Measurements from ENCODE around the gene NRP1. TPM values are rescaled to one million over a fixed set of nuclear protein-coding genes. Genes with fewer than 3 reads are reported as not detected.

Gene NRP1
- polyA plus RNA-seq, 3 donors, result 1.1 to 1.7 (median 1.3) TPM

GRCh38 chr10:33176688-33177087 lies 157.8 kb downstream of the NRP1 start:
- Histone ChIP-seq H4K20me1 (ENCODE audit: insufficient read depth, low read length) (no peaks in the 10 kb centered on the region), H3K79me2 (ENCODE audit: insufficient read depth, low read length) (no peaks in the 10 kb centered on the region), H3K9ac (ENCODE audit: insufficient read depth, low read length, poor library complexity, severe bottlenecking) (no peak overlapping the region), H3K4me2 (replicated peaks; ENCODE audit: extremely low read depth, low read length, poor library complexity, severe bottlenecking) (no peak overlapping the region), H3K4me3 (replicated peaks in 1 of 3; ENCODE audit: low read depth in 2 of 3, low read length in 3 of 3) (no peak overlapping the region), H3K27me3 (ENCODE audit: control insufficient read depth in 2 of 2, insufficient read depth in 2 of 2, low read length in 2 of 2) (no peaks in the 10 kb centered on the region), H3K27ac (ENCODE audit: low read depth in 1 of 2, low read length in 2 of 2) (no peak overlapping the region), H3K9me3 (replicated peaks in 1 of 2; ENCODE audit: control insufficient read depth in 1 of 2, insufficient read depth in 1 of 2, low read length in 2 of 2) (no peaks in the 10 kb centered on the region), H2AFZ (ENCODE audit: insufficient read depth, low read depth, low read length, poor library complexity, severe bottlenecking) (no peak overlapping the region), H3K36me3 (replicated peaks in 1 of 2; ENCODE audit: control insufficient read depth in 1 of 2, insufficient read depth in 2 of 2, low read length in 2 of 2) (no peaks in the 10 kb centered on the region), H3K4me1 (ENCODE audit: control insufficient read depth in 1 of 2, insufficient read depth in 2 of 2, low read length in 2 of 2) (no peaks in the 10 kb centered on the region)
- no peak for DNase-seq
- Mint-ChIP-seq H3K27me3 (ENCODE audit: low read depth in 3 of 3) (peaks cover 0 to 6% (median 6%) of the 10 kb centered on the region in 3 donors), H3K4me3 (no peak overlapping the region), H3K4me1 (no peaks in the 10 kb centered on the region), H3K9me3 (peaks cover 0 to 2% (median 0%) of the 10 kb centered on the region in 7 donors), H3K27ac (no peak overlapping the region), H3K36me3 (no peaks in the 10 kb centered on the region)
- WGBS (ENCODE audit: insufficient coverage), result 80% methylated on average over 1 of the region's 2 CpGs
- no peak for TF ChIP-seq CTCF (IDR thresholded peaks at IDR 0.05)
- intact Hi-C loops (cut with micrococcal nuclease), result no loop called here

DNA sequence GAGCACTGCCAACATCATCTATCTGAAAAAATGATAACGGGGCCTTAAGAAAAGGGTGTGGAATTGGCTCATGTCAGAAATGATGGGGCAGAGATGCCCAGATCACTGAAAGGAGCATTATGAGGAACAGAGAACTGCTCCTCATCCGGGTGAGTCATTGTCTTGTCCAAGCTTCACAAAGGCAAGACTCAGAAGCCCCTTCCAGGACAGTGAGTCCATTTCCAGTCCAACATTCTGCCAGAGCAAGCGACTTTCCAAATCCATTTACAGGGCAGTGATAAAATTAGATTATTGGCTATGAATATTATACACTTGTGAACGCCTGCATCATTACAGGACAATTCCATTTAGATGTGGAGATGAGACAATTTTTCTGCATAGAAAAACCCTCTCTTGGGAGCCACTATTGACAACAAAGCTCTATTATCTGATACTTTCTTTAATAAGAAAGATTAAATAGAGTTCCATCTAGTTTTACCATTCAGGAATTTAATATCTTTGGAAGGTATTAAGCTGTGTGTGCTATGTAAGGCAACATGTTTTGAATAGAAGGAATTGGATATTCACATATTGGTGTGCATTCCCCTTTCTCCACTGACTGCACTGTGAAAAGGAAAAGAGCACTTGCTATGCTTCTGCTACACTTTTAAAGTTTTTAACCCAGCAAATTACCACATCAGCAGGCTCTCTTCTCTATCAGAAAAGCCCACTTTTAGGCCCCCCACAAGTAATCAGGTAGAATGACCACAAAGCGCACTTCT lies 159.6 kb downstream of the NRP1 start:
- Histone ChIP-seq H3K79me2 (ENCODE audit: insufficient read depth, low read length) (no peaks in the 10 kb centered on the region), H3K27ac (ENCODE audit: low read depth in 1 of 2, low read length in 2 of 2) (no peak overlapping the region), H3K4me1 (ENCODE audit: control insufficient read depth in 1 of 2, insufficient read depth in 2 of 2, low read length in 2 of 2) (no peaks in the 10 kb centered on the region), H3K4me3 (replicated peaks in 1 of 3; ENCODE audit: low read depth in 2 of 3, low read length in 3 of 3) (no peak overlapping the region), H3K4me2 (replicated peaks; ENCODE audit: extremely low read depth, low read length, poor library complexity, severe bottlenecking) (no peak overlapping the region), H4K20me1 (ENCODE audit: insufficient read depth, low read length) (no peaks in the 10 kb centered on the region), H3K36me3 (replicated peaks in 1 of 2; ENCODE audit: control insufficient read depth in 1 of 2, insufficient read depth in 2 of 2, low read length in 2 of 2) (no peaks in the 10 kb centered on the region), H2AFZ (ENCODE audit: insufficient read depth, low read depth, low read length, poor library complexity, severe bottlenecking) (no peak overlapping the region), H3K9ac (ENCODE audit: insufficient read depth, low read length, poor library complexity, severe bottlenecking) (no peak overlapping the region), H3K9me3 (replicated peaks in 1 of 2; ENCODE audit: control insufficient read depth in 1 of 2, insufficient read depth in 1 of 2, low read length in 2 of 2) (no peaks in the 10 kb centered on the region), H3K27me3 (ENCODE audit: control insufficient read depth in 2 of 2, insufficient read depth in 2 of 2, low read length in 2 of 2) (no peaks in the 10 kb centered on the region)
- Mint-ChIP-seq H3K4me1 (no peaks in the 10 kb centered on the region), H3K9me3 (peaks cover 0 to 2% (median 0%) of the 10 kb centered on the region in 7 donors), H3K27me3 (ENCODE audit: low read depth in 3 of 3) (peaks cover 0 to 6% (median 6%) of the 10 kb centered on the region in 3 donors), H3K4me3 (no peak overlapping the region), H3K27ac (no peak overlapping the region), H3K36me3 (no peaks in the 10 kb centered on the region)
- 67% methylated on average over 1 of the region's 5 CpGs for WGBS (ENCODE audit: insufficient coverage)
- TF ChIP-seq CTCF (IDR thresholded peaks at IDR 0.05), result no peak
- intact Hi-C loops (cut with micrococcal nuclease), result no loop called here
- DNase-seq, result no peak
